HFF-Myc (cell line): ENCODE measurements around the gene PELI2.

Source experiments
- DNase-seq: peaks from one replicate; pipeline ENCODE4 v3.0.0-alpha.2; 2011; ENCODE audit warnings: low read depth; ENCODE audit errors: extremely low read depth
- H3K4me3 ChIP-seq: replicated peaks from 2 replicates; pipeline ENCODE4 v1.5.1; 2011; ENCODE audit warnings: low read depth, mild to moderate bottlenecking, control low read depth, low read length
- TF ChIP-seq, protein P1 (sequence below): IDR thresholded peaks from 2 replicates; pipeline ENCODE4 v1.5.1; 2012; ENCODE audit warnings: mild to moderate bottlenecking, low read depth, low read length, control low read depth; ENCODE audit errors: missing control alignments

Gene PELI2

GRCh38 chr14:56292970-56293369 is 174.8 kb downstream of the PELI2 start:
- no peak for DNase-seq
- H3K4me3 ChIP-seq, result no peak overlapping the region
- TF ChIP-seq, protein P1, sequence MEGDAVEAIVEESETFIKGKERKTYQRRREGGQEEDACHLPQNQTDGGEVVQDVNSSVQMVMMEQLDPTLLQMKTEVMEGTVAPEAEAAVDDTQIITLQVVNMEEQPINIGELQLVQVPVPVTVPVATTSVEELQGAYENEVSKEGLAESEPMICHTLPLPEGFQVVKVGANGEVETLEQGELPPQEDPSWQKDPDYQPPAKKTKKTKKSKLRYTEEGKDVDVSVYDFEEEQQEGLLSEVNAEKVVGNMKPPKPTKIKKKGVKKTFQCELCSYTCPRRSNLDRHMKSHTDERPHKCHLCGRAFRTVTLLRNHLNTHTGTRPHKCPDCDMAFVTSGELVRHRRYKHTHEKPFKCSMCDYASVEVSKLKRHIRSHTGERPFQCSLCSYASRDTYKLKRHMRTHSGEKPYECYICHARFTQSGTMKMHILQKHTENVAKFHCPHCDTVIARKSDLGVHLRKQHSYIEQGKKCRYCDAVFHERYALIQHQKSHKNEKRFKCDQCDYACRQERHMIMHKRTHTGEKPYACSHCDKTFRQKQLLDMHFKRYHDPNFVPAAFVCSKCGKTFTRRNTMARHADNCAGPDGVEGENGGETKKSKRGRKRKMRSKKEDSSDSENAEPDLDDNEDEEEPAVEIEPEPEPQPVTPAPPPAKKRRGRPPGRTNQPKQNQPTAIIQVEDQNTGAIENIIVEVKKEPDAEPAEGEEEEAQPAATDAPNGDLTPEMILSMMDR, result no peak

DNA sequence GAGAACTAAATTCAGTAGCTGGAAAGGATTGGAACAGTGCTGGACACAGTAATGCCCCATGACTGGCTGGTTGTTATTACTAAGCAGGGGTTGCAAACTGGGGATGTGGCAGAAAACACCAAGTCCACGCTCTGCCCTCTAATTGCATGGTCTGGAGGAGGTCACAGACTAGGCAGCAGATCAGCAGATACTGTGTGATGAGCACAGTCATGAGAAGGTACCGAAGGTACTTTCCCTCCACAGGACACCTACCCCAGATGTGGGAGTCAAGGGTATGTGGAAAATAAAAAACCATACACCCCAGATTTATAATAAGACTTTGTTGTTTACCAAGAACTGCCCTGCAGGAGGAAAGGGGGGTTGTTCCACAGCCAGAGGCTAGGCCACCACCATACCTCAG is 175.3 kb downstream of the PELI2 start:
- no peak for DNase-seq
- TF ChIP-seq, protein P1, result no peak
- H3K4me3 ChIP-seq, result no peak overlapping the region

DNA sequence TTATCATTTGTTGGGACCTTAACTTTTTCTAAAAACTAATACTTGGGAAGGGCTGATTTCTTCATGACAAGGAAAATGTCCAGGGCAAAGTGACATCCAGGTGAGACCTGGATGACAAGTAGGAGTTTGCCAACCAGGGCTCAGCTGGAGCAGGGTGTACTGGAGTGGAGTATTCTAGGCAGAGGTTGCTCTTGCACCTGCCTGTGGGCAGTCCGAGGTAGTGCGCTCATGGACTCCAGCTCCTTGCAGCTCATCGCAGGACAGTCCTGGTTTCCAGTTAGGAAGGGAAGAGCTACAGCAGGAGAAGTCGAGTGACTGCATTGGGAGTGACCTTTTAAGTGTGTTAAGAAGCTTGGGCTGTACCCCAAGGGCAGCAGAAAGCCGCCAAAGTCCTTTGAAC is 175.9 kb downstream of the PELI2 start:
- H3K4me3 ChIP-seq, result no peak overlapping the region

DNA sequence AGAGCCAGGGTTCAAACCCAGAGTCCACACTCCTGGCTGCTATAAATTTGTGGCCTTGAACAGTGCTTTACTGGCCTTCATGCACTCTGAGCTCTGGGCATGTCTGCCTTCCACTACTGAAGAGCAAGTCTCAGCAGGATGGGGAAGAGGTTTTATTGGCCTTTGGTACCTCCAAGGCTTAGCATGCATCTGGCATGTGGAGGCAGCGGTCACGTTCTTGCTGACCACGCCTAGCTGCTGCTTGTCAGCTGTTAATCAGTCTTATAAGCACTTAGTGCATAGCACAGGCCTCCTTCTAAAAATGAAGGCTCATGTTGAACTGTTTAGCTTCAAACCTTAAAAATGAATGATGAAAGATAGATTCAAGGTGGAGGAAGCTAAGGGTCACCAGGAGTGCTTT is 177.5 kb downstream of the PELI2 start:
- DNase-seq, result no peak
- H3K4me3 ChIP-seq, result no peak overlapping the region
- TF ChIP-seq, protein P1, result no peak

More for the DNA sequence above, 175.9 kb downstream of the PELI2 start:
- no peak for DNase-seq
- TF ChIP-seq, protein P1, result no peak

- DNase-seq, result no peak
- TF ChIP-seq, protein P1, result no peak
- H3K4me3 ChIP-seq, result no peak overlapping the region
Observed at GRCh38 chr14:56297449-56297848, 179.2 kb downstream of the PELI2 start.

DNA sequence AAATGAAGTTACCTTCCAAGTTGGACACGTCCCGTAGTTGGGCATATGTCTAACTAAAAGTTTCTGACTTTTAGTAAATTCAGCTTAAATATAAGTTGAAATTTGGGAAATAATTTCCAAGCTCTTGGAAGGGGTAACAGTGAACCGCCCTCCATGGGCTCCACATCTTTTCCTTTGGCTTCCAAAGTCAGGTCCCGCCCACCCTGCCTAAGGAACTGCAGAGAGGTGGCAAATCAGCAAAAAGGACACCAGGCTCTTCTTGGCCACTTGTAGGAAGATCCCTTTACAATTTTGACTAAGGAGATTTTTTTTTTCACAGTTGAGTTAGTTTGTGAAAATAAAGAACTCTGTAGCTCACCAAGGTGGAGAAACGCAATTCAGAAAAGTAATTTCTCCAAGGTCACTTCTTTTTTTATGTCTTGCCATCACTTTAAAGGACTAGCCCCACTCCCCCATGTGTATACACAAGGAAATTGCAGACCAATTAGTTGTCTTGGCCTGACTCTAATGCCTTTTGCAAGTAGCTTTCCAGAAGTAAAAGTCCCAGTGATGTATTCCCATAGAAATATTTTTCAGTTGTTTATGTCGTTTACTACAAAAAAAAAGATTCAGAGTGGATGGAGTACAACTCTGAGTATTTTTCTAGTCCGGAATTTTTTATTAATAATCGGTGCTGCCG is 181.2 kb downstream of the PELI2 start:
- H3K4me3 ChIP-seq, result no peak overlapping the region
- DNase-seq, result no peak
- TF ChIP-seq, protein P1, result no peak

- H3K4me3 ChIP-seq, result no peak overlapping the region
- no peak for DNase-seq
- TF ChIP-seq, protein P1, result no peak
Observed at GRCh38 chr14:56300495-56300894, 182.3 kb downstream of the PELI2 start.
